ENCODE results near the gene PTPRT.

Gene PTPRT

DNA sequence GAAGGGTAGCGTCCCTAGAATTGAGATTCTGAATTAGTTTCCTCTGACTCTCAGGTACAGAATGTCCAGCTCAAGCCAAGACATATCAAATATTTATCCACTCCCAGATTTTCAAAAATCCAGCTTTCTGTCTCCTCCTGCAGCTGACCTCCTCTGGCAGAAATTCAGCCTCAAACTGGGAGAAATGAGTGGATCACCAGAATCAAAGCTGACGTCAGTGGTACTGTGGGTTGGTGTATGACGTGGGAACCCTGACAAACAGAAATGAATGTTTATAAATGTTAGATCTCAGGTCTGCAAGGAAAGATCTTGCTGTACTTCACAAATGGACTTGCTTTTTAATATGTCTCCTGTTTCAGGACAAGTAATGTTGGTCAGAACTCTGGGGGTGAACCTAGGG, 595.0 kb downstream of the PTPRT start:
- in situ Hi-C loops (cut with HindIII; ENCODE audit: low sequenced_read_pairs) = no loop called here

DNA sequence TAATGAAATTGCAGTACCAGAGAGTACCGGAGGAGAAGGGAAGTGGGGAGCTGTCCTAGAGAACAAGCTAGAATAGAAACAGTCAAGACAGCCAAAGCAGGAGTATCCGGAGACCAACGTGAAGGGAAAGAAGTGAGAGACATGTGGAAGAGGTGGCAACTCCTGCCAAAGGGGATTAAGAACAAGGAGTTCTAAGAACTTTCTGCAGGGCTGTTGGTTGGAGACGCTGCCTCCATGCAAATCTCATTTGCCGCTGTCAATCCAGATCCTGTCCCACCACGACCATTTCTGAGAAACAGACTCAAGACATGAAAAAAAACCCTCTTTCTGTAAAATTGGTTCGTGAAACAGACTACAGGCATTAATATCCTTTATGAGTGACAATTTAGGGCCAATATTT, 595.7 kb downstream of the PTPRT start:
- in situ Hi-C loops (cut with HindIII; ENCODE audit: low sequenced_read_pairs) = no loop called here

DNA sequence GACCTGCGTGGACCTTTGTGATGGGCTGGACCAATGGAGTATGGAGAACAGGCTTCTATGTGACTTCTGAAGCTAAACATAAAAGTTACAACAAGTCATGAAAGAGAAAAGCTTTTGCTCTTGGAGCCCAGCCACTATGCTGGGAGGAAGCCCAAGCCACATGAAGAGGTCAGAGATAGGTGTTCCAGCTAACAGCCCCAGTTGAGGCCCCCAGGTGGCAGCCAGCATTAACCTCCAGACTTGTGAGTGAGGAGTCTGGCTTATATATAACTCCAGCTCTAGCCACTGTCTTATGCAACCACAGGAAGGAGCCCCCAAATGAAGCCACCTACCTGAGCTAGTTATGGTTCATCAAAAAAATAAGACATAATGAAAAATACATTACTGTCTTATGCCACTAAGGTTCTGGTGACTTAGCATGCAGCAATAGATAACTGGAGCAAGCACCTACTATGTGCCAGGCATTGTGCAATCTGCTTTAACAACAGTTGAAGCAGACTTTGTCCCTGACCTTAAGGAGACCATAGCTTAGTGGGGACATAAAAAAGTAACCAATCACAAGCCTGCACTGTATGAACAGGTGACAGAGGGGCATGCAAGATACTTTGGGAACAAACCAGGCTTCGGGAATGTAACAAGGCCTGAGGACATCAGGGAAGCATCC, 599.6 kb downstream of the PTPRT start:
- in situ Hi-C loops (cut with HindIII; ENCODE audit: low sequenced_read_pairs) = no loop called here

DNA sequence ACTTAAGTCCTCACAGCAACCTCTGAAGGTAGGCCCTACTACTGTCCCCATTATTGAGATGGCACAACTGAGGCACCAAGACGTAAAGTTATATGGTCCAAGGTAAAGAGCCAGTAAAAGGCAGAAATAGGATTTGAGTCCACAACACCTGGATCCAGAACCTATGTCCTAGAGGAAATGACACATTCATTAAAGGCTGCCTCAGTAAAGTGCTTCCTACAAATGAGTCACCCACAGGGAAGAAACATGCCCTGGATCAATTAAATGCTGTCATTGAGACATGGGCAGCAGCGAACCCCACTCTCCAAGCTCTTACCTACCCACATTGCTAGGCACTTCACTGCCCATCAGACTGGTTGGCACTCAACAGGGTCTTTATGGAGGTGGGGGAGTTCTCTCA, 600.9 kb downstream of the PTPRT start:
- in situ Hi-C loops (cut with HindIII; ENCODE audit: low sequenced_read_pairs) = no loop called here

DNA sequence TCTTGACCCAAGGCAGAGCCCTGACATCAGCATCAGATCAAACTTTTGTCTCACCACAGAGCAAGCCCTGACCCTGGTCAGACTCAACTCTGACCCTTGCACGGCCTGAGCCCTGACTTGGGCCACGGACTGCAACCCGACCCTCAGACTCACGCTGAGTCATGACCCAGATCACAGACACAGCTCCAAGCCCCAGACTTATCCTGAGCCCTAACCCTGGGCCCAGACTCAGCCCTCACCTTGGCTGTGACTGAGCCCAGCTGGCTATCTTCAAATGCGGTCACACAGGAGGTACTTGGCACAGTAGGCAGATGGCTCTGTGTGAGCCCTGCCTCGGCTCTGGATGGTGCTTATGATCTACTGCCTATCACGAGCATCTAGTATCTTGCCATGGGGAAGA, 602.3 kb downstream of the PTPRT start:
- in situ Hi-C loops (cut with HindIII; ENCODE audit: low sequenced_read_pairs) = no loop called here

DNA sequence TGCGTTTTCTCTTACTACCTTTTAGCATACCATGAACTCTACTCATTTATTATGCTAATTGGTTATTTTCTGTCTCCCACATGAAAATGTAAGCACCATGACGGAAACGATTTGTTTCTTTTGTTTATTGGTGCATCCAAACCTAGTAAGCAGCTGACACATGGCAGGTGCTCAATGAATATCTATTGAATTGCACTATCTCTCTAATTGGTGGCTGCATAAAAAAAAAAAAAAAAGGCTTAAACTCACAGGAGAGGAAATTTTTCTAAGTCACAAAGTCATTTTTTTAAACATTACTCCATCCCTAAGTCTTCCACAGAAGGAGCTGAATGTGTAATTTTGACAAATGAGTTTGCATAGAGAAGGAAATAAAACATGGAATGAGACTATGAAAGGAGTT, 608.4 kb downstream of the PTPRT start:
- in situ Hi-C loops (cut with HindIII; ENCODE audit: low sequenced_read_pairs) = no loop called here

DNA sequence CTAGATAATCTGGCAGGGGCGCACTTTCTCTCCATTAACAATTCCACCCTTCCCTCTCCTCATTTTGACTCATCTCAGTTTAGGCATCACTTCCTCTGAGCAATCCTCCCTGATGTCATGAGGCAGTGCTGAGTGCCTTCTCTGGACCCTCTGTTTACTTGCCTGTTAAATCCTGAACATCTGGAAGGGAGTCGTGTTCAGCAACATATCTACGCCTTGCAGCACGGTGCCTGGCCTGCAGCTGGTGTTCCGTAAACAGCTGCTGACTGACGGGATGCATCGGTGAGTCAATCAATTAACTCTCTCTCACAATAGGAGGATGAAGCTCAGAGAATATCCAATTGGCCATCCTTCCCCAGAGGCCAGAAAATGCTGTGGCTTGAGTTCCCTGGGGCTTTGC, 613.5 kb downstream of the PTPRT start:
- in situ Hi-C loops (cut with HindIII; ENCODE audit: low sequenced_read_pairs) = no loop called here

DNA sequence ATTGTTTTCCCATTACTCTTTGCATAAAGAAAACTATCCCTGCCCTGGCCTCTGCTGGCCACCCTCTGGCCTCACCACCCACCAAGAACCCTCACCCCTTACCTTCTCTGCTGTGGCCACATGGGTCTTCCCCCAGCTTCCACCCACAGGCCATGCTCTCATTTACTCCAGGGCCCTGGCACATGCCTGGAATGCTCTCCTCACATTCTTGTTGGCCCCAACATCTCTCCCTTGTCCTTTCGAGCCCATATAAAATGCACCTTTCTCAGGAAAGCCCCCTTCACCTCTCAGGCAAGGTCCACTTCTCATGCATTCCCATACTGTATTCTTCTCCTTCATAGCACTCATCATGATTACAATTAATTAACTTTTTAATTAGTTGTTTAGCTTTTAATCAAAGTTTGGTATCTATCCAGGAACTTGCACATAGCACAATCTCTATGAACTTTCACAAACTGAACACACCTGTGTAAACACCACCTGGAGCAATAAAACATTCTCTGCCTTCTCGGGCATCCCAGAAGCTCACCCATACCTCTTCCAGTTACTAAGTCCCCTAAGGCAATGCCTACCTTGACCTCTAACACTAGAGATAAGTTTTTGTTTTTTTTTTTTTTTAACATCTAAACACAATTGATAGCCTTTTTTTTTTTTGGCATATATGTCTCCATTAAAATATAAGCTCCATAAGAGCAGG, 617.2 kb downstream of the PTPRT start:
- in situ Hi-C loops (cut with HindIII; ENCODE audit: low sequenced_read_pairs) = no loop called here

DNA sequence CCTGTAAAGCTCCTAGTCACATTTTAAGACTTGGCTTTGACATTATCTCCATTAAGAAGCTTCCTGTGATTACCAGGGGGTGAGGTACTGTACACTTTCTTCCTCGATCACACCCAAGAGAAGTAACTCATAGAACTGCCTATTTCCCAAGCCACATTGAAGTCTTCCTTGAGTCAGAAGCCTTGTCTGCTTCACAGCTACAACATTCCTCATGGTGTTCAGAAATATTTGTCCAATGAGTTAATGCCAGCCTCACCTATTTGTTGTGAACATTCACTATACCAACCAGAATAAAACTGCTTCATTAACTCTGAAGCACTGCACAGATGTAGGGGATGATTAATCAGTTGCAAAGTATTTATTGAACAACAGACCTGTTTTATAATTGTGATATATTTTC, 622.3 kb downstream of the PTPRT start:
- in situ Hi-C loops (cut with HindIII; ENCODE audit: low sequenced_read_pairs) = no loop called here

DNA sequence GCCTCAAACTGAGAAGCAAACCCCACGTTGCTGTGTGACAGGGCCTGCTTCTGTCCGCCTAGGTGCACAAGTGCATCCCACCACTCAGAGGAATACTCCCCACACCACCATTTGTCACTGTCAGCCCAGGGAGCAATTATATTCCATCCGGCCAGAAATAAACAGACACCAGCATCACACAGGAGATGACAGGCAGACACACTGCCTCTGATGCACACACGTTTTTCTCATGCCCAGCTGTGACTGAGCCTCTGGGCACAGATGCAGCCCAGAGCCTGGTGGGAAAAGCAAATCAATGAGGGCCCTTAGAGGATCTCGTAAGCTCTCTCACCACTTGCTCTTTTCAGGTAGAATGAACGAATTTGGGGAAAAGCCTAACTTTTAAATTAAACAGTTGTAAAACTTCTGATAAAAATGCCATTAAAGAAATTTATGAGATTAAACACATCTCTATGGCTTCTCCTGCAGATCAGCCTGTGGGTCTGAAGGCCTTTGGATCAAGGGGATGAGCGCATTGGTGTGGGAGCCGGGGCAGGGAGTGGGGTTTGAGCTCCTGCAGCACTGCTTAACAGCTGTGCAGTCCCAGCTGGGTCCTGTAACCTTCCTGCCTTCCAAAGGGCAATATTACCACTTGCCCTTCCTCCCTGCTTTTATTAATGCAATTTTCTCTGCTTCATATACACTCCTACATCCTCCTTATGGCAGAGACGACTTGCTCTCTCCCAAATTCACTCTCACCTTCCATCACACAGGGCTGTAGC, 624.3 kb downstream of the PTPRT start:
- in situ Hi-C loops (cut with HindIII; ENCODE audit: low sequenced_read_pairs) = no loop called here

DNA sequence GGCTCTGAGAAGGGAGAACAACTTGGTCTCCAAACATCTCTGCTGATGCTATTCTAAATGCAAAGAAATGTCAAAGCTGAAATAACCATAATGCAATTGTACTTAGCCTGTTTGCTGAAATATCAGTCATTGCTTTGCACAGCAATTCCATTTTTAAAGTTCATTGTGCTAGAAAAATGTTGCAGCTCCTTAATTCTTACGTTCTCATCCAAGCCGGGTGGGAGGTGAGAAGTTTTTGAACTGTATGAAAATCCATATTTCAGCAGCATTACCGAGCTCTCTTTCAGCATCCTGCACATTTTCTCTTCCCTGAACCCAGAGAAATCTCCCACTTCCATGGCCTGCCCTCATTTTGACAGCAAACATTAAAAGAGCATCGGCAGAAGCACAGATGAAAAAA, 630.0 kb downstream of the PTPRT start:
- in situ Hi-C loops (cut with HindIII; ENCODE audit: low sequenced_read_pairs) = no loop called here

DNA sequence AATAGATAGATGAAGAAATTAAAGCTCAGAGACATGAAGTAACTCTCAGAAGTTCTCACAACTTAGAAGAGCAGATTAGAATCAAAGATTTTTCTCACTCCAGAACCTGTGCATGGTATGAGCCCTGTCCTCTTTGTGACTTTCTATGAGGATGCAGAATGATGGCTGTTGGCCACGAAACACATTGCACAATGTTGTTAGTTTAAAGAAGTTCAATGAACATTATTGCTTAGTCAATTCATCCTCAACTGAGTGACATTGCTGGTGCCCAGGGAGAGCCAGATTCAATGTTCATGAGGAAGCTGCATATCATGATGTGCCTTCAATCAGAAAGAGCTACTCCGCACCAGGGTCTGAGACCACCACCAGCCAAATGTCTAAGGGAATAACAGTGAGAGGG, 633.1 kb downstream of the PTPRT start:
- in situ Hi-C loops (cut with HindIII; ENCODE audit: low sequenced_read_pairs) = no loop called here

DNA sequence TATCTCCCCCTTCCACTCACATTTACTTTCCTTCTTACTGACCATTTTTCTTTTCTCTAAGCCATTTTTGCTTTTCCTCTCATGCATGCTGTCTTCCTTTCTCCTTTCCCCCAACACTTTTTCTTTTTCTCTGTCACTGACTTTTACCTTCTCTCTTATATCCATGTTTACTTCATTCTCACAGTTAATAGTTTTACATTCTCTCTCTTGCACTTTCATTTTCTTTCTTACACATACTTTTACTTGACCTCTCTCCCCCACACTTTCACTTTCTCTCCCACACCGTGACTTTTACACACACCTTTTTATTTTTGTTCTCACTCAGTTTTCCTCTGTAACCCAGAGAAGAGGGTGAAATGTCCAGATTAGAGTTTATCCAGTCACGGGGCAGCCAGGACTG, 636.3 kb downstream of the PTPRT start:
- in situ Hi-C loops (cut with HindIII; ENCODE audit: low sequenced_read_pairs) = no loop called here

DNA sequence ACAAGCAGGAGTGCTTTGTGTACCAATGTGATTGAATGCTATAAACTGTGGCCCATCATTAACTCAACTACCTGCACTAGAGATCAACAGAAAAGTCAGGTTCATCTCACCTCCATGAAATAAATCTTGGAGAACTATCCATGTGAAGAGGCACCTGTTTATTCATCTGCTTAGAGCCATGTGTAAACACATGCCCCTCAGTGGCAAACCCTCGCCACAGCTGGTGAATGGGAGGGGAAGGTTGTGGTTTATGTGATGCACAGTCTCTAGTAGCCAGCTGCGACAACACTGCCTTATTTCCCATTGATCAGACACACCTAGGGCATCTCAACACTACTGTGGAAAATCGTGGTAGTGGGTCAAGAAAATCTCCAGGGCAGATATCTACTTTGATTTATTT, 640.2 kb downstream of the PTPRT start:
- in situ Hi-C loops (cut with HindIII; ENCODE audit: low sequenced_read_pairs) = no loop called here

DNA sequence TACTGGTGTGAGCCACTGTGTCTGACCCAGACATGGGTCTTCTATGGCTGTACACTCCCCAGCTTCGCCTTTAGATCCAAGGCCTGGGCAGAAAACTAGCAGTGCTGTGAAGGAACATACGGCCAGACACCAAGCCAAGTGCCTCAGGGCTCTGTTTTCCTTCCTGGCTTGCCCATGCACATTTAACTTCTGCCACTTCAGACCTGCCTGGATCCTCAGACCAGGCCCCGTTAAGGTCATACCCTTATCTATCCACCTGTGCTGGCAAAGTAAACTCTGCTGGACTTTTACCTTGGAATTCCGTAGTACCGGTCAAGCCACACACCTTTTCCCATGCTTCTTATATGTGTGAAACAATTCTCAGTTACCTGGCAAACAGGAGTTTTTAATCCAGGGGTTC, 644.8 kb downstream of the PTPRT start:
- in situ Hi-C loops (cut with HindIII; ENCODE audit: low sequenced_read_pairs) = no loop called here

DNA sequence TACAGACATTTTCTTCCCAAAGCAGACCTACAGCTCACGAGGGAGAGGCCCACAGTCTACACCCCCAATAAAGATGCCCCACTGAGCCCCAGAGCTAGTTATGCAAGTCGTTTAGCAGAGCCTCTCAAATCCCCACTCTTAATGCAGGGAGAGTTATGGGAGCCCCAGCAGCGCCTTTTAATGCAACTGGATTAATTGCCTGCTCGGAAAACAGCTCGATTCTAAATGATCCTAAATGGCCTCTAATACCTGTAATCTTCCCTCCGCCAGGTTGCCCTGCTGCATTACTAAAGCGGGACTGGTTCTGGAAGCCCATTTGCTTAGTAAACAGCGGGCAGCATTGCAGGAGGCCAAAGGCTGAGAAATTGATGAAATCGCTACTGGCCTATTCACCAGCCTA, 656.9 kb downstream of the PTPRT start:
- in situ Hi-C loops (cut with HindIII; ENCODE audit: low sequenced_read_pairs) = no loop called here

DNA sequence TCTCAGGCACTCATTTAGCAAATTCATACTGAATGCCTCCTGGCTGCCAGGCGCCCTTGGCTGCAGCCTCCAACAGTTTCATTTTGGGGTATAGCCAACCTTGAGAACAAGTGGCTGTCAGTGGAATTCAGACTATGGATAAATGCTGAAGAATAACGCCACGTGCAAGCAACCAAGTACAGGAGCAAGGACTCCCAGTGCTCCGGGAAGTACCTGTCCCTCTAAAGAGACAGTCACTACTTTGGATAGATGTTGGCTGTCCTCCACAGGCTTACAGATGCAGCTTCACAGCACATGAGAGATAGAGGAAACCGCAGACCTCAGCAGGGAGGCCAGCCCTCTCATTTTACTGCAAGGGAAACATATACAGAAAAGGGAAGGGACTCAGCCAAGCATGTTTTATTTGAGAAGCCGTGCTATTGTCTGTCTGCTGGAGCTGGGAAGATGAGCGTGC, 658.2 kb downstream of the PTPRT start:
- in situ Hi-C loops (cut with HindIII; ENCODE audit: low sequenced_read_pairs) = no loop called here

DNA sequence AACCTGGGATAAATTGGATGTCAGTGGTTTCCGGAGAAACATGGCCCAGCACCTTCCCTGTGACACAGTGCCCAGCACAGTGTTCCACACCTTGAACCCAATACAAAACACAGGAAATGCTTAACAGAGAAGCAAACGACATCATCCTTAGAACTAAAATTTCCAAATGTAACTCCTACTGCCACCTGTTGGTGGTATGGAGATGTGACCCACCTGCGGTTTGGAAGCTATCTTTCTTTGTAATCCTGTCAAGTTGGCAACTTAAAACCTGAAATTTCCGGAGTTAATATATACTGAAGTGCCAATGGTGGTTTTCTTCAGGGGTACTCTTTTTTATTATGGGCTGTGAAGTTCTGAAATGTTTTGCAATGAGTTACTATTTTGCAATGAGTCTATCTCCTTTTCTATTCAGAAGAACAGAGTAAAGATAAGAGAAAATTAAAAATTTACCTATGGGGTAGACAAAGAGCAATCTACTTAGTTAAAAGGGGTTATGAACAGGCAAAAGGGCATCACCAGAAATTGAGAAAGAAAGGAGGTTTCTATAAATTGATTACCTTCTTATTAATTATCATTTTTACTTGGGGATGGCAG, 658.8 kb downstream of the PTPRT start:
- in situ Hi-C loops (cut with HindIII; ENCODE audit: low sequenced_read_pairs) = no loop called here

DNA sequence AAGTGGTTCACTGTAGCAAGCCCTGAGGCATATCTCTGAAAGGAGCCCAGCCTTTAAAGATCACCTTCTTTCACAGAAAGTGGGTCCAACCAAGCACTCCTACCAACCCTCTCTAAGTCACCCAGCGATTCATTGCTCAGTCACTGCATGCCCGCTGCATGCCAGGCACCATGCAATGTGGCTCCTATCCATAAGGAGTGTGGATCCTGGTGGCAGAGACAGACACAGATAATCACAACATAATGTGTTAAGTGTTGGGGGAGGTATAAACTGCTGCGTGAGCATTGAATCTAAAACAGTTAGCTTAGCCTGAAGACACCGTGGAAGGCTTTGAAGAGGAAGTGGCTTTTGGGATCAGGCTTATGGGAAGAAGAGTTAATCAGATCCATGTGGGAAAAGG, 659.5 kb downstream of the PTPRT start:
- in situ Hi-C loops (cut with HindIII; ENCODE audit: low sequenced_read_pairs) = no loop called here

DNA sequence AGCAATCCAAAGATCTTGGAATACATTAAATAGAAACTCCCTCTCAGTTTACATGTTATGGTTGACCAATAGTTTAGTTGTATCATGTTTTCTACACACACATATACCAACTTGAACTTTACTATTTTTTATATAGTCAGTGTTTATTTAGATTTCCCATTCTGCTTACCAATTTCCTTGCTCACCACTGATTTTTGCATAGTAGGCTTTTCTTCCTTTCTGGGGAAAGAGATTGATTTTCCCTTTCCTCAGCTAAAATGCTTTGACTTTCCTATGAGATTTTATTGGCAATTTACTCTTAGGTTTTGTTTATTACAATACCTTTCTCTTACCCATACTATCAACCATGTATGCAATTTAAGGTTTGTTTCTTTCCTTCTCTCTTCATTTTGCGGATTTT, 665.6 kb downstream of the PTPRT start:
- in situ Hi-C loops (cut with HindIII; ENCODE audit: low sequenced_read_pairs) = no loop called here

DNA sequence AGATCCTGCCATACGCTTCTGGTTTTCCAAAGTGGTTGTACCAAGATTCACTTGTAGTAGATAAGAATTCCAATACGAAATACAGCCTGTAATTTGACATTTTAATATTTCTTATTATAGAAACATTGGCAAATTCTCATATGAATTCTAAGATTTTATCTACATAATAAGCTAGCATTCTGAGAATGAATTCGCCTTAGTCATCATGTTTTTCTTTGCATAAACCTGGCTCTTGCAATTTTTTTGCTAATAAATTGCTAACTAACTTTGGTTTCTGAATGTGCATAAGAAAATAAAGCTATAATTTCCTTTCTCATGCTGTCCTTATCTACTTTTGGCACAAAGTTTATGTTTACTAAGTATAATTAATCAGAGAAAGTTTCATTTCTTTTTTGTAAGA, 673.0 kb downstream of the PTPRT start:
- in situ Hi-C loops (cut with HindIII; ENCODE audit: low sequenced_read_pairs) = no loop called here

DNA sequence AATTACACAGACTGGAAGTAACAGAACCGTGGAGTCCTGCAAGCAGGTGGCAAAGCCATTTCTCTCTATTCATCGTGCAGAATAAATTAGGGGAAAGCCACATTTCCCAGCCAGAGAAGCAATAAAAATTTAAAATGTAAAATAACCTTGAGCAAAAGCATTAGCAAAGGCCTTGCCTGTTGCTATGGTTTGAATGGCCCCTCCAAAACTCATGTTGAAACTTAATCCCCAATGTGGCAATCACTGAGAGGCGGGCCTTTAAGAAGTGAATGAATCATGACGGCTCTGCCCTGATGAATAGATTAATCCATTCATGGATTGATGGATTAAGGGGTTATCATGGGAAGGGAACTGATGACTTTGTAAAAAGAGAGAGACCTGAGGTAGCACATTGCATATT, 679.0 kb downstream of the PTPRT start:
- in situ Hi-C loops (cut with HindIII; ENCODE audit: low sequenced_read_pairs) = no loop called here

Measured in endothelial cell of hepatic sinusoid (primary cell).